Effector CD4-positive, alpha-beta T cell (primary cell): Measurements from ENCODE around the gene CHM.
"Not testable (repeated sequence)": the region's sequence is repeated elsewhere in the genome, so short reads cannot be mapped to it uniquely, and the experiment has no call there.

Experiments
- DNase-seq: peaks from one replicate; pipeline ENCODE4 v3.0.0-alpha.2; 2020

The CHM gene

DNA sequence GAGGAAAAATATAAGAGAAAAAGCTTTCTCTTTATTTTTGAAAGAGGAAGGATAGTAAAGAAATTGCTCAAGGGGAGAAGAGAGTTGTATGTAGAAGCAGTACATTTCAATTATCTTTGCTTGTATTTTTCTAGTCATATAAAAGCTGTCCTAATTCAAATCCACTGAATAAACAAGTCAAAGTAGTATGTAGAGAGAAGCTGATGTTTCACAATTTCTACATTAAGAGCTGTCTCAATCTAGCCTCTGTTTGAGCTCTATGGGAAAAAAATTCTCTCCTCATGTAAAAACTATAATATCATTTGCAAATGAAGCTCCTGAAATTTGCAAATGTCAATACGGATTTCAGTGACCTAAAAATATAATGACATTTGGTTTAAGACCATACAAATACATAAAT, 52.6 kb downstream of the CHM start:
- no peak for DNase-seq

DNA sequence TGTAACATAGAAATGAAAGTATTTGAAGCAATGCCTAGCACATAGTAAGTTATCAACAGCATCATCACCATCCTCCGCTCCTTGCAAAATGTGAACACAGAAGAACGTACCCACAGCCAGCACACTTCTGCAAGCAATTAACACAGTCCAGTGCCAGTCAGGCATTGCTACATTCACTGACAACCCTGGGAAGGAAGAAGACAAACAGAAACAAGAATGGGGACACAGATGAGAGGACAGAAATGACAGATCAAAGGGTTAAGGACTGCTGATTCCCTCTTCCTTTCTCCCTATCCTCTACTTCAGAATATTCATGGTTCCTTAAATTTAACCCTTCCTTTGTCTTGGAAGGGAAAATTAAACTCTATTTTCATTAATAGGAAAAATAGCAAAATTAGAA, 53.1 kb downstream of the CHM start:
- no peak for DNase-seq

DNA sequence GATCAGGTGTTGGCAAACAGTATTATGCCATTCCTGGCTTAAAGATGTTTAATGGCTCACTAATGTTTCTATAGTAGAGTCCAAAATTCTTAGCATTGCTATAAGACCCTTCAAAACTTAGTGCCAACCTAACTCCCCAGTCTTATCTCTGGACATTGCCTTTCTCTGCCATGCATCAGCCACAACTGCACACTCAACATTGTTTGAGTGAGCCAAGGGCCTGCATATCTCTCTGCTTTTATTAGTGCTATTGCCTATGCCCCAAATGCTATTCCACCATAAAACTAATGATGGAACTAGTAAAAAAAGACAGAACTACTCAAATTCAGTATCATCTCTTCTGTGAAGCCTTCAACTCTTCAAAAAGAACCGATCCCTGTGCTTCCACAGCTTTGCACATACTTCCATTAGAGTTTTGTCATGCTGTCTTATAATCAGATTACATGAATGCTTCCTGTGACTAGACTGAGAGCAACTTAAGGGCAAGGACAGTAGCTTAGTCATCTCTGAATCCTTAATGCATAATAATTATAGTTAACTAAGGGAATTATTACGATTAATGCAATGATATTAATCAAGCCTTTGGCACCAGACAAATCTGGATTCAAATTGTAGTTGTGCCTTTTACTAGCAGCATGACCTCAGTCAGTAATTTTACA, 53.7 kb downstream of the CHM start:
- DNase-seq, result no peak

DNA sequence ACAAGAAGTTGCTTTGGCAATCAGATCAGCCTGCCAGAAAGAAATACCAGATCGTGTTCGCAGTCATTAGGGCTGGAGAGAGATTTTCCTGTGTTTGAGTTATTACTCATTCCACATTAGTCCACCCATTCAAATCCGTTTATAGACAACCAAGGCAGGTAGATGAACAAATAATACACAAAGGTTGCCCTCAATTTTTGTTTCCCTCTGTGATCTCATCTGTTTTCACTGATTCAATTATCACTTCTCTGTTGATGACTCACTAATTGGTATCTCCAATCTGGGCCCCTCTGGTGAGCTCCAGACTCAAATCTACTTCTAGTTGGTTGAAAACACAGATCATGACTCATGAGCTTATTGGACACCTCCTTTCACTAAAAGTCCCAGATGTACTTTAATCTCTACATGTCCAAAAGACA, 54.5 kb downstream of the CHM start:
- no peak for DNase-seq

DNA sequence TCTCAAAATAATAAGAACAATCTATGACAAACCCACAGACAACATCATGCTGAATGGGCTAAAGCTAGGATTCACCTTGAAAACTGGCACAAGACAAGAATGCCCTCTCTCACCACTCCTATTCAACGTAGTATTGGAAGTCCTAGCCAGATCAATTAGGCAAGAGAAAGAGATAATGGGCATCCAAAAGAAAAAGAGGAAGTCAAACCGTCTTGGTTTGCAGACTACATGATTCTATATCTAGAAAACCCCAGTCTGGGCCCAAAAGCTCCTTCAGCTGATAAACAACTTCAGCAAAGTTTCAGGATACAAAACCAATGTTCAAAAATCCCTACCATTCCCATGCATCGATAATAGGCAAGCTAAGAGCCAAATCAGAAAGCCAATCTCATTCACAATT, 59.0 kb downstream of the CHM start:
- no peak for DNase-seq

DNA sequence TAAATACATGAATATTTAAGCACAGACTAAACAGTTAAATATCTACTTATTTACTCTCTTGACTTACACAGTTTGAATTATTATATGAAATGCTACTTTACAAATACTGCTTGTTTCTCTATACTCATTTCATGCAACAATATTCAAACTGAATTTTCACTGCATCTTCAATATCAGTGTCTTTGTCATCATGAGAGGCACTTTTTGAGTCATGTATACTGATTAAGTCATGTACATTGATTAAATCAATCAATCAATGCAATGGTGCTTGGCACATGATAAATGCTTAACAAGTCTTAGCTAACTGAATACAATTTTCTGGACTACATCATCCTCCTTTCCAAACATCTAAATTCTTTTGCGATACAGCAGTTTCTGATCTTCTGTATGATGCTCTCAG, 67.1 kb downstream of the CHM start:
- DNase-seq, result no peak

DNA sequence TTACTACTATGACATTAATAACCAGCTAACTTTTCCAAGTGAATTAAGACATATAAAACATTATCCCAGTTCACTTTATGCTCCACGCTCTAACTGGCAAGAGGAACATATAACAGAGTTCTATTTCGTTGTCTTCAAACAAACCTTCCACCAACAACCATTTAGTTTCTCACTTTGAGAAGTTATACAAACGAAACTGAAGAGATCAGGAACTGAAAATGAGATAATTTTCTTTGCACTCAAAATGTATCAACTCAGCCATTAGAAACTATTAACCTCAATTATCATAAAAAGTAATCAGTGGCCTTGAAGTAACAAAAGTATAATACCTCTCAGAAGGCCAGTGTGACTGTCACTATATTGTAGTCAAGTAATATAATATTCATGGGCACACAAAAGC, 70.1 kb downstream of the CHM start:
- no peak for DNase-seq

DNA sequence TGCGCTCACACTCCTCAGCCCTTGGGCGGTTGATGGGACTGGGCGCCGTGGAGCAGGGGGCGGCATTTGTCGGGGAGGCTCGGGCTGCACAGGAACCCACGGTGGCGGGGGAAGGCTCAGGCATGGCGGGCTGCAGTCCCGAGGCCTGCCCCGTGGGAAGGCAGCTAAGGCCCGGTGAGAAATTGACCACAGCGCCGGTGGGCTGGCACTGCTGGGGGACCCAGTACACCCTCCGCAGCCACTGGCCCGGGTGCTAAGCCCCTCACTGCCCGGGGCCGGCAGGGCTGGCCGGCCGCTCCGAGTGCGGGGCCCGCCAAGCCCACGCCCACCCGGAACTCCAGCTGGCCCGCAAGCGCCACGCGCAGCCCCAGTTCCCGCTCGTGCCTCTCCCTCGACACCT, 75.0 kb downstream of the CHM start:
- DNase-seq, result not testable (repeated sequence)

DNA sequence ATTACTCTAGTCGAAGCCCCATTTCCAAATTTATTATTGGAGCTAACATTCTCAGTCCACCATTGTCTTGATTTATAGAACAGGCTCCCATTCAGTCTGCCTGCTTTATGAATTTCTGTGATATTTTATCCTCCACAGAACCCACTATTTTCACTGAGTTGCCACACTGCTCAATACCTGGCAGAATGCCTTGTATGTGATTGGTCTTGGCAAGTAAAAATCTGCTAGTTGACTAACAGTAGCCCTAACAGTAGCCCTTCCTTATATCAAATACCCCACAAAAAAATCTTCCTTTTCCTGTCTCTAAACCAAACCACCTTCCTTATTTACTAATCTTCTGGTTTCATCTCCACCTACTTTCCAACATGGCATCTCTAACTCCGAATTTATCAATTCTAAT, 82.6 kb downstream of the CHM start:
- DNase-seq, result no peak

DNA sequence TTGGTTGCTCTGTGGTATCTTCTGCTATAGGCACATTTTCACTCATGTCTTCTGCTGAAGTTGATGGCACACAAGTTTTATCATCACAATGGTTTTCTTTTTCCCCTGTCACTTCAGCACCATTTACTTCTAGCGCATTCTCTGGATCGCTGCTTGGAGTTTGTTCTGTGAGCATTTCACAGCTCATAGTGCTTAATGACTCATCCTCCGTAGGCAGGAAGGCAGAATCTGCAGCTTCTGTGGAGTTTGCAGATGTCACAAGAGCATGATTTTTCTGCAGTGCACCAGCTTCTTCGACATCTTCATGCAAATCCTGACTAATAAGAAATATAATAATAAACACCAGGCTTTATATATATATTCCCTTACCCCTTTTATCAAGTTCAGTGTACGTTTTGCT, 83.6 kb downstream of the CHM start:
- DNase-seq, result no peak

DNA sequence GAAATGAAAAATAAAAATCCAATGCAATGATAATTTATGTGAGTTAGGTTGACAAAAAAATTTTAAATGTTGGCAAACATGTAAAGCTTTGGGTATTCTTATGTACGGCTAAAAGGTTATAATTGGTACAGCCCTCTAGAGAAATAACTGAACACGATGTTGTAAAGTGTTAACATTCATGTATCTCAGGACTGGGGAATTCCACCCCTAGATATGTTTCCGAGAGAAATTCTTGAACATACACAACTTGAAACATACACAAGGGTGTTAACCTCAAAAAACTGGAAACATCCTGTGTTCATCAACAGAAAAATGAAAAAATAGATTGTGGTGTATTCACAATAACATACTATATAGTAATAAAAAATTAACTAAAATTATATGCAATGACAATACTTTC, 91.8 kb downstream of the CHM start:
- DNase-seq, result no peak

DNA sequence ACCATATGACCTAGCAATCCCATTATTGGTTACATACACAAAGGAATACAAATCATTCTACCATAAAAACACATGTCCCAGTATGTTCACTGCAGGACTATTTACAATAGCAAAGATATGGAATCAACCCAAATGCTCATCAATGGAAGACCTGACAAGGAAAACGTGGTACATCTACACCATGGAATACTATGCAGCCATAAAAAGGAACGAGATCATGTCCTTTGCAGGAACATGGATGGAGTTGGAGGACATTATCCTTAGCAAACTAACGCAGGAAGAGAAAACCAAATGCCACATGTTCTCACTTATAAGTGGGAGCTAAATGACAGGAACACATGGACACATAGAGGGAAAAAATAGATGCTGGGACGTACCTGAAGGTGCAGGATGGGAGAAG, 102.6 kb downstream of the CHM start:
- DNase-seq, result not testable (repeated sequence)

DNA sequence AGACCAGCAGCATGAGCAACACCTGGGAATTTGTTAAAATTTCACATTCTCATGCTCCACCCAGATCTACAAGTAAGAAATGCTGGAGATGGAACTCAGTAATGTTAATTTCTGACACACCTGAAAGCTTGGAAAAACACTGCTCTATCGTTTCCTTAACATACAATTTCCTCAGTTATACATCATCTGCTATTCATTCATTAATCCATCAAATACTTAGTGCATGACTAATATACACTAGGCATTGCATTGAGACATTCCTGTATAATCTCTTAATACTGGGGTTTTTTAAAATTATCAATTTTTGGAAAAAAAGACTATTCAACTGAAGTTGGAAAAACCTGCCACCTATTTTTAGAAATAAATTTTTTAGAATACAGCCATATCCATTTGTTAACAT, 106.1 kb downstream of the CHM start:
- no peak for DNase-seq

DNA sequence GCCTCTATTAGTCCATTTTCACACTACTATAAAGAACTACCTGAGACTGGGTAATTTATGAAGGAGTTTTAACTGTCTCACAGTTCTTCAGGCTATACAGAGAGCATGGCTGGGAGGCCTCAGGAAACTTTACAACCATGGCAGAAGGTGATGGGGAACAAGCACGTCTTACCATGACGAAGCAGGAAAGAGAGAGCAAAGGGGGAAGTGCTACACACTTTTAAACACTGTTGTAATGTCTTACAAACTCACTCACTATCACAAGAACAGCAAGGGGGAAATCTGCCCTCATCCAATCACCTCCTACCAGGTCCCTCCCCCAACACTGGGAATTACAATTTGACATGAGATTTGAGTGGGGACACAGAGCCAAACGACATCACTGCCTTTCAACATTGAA, 107.4 kb downstream of the CHM start:
- DNase-seq, result not testable (repeated sequence)

DNA sequence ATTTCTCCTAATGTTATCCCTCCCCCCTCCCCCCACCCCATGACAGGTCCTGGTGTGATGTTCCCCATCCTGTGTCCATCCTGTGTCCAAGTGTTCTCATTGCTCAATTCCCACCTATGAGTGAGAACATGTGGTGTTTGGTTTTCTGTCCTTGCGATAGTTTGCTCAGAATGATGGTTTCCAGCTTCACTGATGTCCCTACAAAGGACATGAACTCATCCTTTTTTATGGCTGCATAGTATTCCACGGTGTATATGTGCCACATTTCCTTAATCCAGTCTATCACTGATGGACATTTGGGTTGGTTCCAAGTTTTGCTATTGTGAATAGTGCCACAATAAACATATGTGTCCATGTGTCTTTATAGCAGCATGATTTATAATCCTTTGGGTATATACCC, 113.0 kb downstream of the CHM start:
- not testable (repeated sequence) for DNase-seq

DNA sequence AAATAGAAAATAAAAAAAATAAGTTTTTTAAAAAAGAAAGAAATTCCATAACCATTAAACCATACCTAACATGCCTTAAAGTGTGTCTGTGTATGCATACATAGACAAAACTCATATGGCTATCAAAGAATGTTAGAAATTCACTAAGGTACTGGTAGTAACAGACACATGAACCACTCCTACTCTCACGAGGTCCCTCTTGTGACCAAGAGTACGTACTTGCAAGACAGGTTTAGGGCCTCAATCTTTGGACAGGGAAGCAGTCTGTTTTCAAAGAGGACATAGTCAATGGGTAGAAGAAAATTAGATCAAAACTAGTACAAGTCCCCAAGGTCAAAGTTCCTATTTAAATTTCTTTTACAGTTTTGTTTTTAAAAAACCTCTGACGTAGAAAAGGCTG, 117.3 kb downstream of the CHM start:
- no peak for DNase-seq

DNA sequence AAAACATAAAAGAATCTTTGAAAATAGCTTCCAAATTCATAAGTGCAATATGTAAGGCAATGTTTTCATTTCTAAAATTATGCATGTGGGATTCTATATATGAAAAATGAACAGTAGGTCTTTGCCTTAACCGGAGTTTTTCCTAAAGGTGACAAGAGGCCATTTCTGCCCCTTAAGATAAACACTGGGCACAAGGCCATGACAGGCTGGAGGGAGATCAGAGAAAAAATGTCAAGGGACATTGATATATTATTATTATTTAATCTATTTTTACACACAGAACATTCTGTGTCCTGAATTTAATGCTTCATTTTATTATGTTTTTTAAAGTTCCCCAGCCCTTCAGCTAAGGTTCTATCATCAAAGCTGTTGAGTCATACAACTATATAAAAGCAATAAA, 118.8 kb downstream of the CHM start:
- DNase-seq, result no peak

DNA sequence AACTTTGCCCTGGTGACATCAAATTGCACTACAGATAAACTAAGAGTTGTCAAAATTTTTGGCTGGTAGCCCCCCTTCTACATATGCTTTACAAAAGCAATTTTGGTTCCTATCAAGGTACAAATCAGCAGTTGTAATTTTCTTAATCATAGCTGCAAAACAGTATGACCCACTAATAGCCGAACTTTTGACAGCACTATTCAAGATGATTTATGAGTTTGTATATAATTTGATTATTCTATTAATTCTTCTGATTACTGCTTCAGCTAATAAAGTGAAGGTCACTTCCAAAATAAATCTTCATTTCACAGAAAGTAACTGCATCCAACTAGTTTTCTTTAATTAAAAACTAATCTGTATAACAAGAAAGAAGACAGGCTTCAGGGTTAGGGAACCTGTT, 119.6 kb downstream of the CHM start:
- DNase-seq, result no peak

DNA sequence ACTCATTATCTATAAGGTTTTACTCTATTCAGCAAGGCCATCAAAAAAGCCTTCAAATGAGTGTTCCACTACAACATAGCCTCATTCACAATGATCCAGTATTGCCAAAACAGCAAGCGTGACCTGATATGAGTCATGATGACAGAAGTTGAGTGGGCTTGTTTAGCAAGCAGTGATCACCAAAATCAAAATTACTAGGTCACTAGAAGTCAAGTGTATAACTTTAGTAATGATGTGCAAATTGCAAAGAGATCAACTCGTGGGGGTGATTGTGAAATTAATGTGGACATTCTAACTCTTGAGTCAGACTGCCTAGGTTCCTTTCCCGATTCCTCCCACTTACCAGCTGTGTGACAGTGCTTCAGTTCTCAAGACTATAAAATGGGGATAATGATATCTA, 124.5 kb downstream of the CHM start:
- DNase-seq, result no peak

DNA sequence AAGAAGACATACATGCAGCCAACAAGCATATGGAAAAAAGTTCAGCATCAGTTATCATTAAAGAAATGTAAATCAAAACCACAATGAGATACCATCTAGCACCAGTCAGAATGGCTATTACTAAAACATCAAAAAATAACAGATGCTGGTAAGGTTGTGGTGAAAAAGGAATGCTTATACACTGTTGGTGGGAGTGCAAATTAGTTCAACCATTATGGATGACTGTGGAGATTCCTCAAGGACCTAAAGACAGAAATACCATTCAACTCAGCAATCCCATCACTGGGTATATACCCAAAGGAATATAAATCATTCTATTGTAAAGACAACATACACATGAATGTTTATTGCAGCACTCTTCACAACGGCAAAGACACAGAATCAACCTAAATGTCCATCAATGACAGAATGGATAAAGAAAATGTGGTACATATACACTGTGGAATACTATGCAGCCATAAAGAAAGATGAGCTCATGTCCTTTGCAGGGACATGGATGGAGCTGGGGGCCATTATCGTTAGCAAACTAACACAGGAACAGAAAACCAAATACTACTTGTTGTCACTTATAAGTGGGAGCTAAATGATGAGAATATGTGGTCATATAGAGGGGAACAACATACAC, 130.6 kb downstream of the CHM start:
- DNase-seq, result not testable (repeated sequence)

DNA sequence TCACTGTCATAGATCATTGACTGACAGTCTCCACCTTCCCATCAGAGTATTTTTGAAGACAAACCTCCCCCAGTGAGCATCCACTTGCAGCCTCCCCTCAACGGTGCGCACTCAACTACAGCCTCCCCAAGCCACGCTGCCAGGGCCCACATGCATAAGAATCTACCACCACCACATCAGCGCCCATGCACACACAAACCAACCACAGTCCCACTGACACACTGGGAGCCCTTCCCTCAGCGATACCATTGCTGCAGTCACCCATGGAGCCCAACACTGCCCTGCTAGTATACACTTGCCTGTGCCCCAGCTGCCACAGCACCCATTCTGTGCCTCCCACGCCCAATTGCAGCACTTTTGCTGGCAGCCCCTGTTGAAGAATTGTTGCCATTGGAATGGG, 132.9 kb downstream of the CHM start:
- DNase-seq, result no peak

DNA sequence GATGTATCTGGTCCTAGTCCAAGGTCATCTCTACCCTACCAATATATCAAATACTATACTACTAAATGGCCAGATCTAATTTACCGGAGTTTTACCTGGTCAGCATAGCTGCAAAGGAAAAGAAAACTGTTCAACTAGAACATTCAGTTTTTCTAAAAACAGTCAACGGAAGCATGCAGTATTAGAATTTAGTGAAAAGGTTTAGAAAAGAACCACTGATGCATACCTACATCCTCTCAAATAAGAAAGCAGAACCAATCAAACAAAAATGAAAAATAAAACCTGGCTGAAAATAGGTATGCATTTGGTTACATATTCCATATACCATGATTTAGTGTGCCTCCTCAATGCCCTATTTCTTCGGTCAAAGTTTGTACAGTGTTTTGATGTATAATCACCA, 140.0 kb downstream of the CHM start:
- no peak for DNase-seq

DNA sequence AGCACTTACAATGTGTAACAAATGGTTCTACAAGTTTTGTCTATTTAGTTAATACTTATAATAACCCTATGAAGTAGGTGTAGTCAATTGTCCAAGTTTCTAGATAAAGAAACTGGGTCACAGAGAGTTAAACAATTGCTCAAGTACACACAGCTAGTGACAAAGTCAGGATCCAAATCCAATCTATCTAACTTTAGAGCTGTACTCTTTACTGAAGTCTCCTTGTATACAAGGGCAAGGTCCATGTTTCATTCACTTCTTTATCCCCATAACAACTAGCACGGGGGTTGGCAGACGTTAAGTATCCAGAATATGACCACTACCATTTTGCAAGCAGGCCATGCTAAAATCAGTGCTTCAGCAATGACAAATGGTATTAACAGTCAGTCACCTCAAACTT, 141.0 kb downstream of the CHM start:
- DNase-seq, result no peak

DNA sequence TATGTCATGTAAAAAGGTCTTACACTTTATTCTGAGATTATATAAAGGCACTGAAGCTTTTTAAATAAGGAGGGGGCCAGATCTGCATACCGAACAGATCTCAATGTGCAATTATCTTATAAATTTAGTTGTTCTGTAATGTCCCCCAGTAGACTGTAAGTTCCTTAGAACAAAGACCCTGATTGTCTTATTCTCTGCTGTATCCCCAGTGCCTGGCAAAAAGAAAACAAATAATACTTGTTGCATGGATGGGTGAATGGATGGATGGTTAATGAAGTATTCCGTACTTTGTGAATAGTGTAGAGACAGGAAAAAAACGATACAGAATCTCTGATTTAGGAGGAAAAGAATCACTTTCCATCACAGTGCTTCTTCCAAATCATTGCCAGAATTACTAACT, 141.5 kb downstream of the CHM start:
- DNase-seq, result no peak
